Glomerular visceral epithelial cell (primary cell): Measurements from ENCODE around the gene ADAMTS9.

Experiments used
- DNase-seq: peaks from one replicate; pipeline ENCODE4 v3.0.0-alpha.2; 2016; ENCODE audit errors: extremely low spot score

The ADAMTS9 gene

DNA sequence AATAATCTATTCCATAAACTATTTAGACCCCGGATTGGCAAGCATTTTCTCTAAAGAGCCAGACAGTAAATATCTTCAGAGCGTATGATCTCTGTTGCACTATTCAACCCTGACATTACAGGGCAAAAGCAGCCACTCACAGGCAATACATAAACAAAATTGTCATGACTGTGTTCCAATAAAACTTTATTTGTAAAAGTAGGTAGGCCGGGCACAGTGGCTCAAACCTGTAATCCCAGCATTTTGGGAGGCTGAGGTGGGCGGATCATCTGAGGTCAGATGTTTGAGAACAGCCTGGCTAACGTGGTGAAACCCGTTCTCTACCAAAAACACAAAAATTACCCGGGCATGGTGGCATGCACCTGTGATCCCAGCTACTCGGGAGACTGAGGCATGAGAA lies 66.5 kb downstream of the ADAMTS9 start:
- no peak for DNase-seq

DNA sequence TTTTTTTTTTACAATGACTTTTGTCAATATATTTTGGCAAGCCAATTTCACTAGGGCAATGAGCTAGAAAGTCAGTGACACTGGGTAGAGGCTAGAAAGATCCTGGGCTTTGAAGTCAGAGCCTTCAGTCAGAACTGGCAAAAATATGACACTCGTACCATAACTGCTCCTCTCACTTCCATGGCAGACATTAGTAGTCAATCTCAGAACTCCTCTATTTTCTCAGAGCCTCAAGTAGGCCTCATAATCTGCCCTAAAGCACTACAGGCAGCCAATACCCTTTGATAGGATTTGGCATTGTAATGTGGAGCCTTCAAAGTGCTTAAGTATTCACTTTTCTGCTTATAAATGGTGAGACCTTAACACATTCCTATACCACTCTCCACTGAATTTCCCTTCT lies 67.8 kb downstream of the ADAMTS9 start:
- DNase-seq, result no peak

DNA sequence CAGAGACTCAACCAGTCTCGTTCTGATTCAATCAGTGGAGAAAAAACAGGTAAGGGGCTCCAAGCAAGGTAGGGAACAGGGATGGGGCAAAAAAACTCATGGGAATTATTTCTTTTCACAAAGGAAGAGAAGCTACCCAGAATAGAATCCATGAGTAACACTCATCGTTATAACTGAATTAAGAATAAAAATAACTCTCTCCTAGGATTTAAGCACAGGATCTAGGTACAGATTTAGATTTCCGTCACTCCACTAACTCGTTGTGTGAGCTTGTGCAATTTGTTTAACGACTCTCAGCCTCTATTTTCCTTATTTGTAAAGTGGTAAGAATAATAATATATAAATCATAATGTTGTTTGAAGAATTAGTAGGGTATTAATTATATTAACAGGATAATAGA lies 68.6 kb downstream of the ADAMTS9 start:
- DNase-seq, result no peak

DNA sequence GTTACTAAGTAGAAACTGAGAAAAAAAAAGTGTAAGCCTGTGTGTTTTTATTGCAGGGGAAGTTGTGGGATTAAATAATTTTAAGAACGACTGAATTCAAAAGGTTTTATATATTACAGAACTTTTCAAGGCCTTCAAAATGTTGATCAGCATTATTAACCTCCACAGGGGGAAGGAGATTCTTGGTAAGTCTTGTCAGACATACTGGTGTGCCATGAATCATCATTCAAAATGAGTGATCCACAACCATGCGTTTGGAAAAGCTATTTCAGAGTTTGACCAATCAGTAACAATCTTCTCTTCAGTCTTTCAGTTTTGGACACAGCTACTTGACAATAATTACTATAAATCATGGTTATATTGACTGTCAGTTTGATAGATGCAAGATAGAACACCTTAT lies 70.2 kb downstream of the ADAMTS9 start:
- no peak for DNase-seq

DNA sequence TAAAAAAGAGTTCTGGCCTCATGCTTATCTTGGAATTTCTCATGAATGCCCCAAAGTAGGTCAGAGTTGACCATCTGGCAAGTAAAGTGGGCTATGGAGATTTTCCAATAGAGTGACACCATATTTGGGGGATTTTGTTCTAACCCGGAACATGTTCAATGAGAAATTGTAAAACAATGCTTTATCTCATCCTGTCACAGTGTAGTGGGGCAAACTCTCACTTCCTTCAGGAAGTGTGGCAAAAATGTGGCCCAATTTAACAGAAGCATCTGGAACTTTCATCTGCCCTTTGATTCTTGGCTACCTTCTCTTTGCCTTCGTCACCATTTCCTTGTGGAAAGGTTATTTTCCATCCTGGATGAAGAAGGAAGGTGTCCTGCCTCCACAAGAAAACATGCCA lies 70.8 kb downstream of the ADAMTS9 start:
- no peak for DNase-seq

DNA sequence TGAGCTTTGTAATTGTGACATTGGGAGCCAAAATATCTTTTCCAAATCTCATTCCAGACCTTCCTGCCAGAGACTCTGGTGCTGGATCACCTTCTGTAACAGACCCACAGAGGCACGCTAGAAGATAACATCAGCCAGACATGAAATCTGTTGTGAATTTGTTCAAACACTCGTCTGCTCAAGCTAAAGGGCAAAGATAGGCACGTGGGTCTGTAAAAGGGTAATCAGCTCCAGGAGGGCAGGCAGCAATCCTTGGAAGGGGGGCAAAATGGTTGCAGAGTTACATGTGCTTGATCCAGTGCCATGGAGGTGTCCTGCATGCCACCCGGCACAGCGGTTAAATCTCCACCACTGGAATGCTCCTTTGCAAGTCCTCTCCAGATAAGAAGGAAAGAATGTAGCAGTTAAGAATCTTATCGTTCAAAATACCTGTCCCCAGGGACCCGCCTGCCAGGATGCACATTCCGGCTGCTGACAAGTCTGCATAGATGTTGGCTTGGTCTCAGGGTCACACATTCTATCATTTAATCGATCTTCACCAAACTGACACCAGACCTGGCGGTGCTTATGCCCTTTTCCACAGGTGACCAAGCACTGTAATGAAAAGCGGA lies 74.8 kb downstream of the ADAMTS9 start:
- DNase-seq, result no peak

DNA sequence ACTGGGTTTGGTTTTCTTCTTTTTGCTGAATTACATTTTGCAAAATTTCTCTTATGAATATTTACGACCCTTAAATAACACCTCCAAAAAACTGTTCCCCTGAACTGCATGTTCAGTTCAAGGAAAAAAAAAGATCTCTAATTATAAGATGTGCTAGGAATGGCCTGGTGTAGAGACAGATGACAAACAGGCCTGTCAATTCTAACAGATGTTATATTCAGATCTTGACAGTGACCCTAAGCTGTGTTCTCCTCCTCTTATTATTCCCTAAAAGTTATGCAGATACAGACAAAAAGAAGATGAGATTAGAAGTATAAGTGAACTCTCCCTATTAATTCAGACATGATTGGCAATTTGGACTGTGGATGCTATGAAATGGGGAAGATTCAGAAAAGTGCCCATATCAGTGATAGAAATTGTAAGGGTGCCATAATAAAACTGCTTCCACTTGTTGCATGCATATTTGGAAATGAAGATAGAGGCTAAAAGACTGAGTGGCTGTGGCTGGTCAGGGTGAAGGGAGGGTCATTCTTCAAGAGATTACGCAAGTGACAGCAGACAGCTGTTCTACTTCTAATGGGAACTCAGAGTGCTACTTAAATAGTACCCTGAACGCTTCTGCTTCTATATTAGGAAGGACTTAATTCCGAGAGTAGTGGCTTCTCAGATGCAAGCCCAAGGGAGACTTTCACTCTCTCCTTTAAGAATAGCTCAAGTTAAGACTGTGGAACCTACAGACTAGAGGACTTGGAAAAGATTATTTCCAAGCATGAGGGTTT lies 75.5 kb downstream of the ADAMTS9 start:
- DNase-seq, result no peak

DNA sequence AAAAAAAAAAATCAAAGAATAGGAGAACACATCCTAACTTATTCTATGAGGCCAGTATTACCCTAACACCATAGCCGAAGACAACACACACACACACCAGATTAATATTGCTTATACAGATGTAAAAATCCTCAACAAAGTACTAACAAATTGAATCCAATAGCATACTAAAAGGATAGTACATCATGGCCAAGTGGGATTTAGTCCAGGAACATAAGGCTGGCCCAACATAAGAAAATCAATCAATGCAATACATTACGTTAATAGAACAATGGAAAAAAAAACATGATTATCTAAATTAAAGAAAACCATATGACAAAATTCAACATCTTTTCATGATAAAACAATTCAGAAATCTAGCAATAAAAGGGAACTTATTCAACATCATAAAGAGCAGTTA lies 79.1 kb downstream of the ADAMTS9 start:
- DNase-seq, result no peak

DNA sequence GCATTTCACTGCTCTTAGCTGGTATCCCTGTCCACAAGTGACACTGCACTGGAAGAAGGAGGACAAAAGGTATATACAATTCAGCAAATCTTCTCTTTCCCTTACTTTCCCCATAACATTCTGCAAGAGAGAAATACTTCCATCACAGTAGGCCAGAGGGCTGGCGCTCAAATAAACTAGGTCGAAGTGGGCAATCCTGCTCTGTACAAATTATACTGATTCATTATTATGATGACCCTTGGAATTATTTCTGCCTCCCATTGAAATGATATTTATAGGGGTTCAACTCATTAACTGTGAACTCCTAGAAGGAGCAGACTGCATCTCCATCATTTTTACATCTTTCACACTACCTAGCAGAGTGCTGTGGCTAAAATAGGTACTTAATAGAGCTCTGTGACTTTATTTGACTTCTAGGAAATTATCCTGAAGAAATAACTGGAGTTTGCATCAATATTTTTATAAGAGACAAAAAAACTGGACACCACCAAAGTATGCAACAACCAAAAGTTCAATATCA lies 80.7 kb downstream of the ADAMTS9 start:
- DNase-seq, result no peak

DNA sequence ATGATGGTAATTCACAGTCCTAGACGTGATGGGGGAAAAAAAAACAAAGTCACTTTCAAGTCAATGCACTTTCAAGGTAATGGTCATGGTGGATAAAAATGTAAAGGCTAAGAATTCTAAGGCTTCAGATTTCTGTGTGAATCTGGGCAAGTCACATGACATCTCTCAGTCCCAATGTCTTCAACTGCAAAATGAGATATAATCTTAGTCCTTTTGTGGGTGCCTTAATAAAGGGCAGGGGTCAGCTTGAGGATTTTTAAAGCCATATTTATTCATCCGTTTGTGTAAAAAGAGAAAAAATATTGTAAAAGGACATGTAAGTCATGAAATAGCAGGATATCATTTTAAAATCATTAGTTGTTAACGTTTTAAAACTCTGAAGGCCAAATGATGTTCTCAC lies 83.5 kb downstream of the ADAMTS9 start:
- DNase-seq, result no peak

DNA sequence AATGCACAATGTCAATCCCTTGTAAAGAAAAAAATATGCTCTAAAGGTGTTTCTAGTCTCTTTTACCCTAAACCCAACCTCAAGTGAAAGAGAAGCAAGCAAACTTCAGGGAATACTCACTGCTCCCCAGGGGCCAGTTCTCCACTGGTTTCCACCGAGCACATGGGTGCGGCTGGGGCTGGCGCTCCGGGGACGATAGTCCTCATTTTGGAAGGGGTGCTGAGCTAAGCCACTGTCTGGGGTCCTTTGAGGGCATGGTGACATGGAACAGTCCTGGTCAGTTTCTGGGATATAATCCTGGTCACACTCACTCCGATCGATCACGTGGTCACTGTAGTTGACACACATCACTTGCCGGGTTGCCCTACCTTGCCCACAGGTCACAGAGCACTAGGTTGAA lies 86.0 kb downstream of the ADAMTS9 start:
- DNase-seq, result no peak

DNA sequence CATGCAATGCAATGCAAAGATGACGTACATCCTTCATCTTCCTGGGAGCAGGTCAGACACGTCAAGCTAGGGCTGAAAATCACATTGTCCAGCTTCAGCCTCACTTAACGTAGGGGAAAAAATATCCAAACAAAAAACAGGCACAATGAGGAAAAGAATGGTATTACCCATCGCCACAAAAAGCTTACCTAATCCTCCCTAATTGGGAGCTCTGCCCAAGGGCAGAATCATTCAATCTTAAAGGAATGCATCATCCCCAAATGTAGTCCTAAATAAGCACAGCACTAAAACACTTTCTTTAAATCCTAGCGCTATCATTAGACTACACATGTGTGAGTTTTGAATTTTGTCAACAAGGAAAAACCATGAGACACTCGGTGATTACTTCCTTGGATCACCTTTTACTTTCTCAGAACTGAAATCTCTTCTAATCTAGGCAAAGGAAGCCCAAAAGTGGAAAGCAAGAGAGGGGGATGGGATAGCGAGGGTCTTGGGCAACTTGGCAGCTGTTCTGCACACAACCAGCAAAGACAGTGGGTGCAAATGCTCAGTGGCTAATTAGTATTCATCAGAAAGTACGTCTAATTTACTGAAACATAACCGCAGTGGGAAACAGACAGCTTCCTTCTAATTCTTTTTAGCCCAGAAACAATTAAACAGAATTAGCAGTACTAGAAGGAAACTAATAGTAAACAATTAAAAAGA lies 87.4 kb downstream of the ADAMTS9 start:
- DNase-seq, result no peak

DNA sequence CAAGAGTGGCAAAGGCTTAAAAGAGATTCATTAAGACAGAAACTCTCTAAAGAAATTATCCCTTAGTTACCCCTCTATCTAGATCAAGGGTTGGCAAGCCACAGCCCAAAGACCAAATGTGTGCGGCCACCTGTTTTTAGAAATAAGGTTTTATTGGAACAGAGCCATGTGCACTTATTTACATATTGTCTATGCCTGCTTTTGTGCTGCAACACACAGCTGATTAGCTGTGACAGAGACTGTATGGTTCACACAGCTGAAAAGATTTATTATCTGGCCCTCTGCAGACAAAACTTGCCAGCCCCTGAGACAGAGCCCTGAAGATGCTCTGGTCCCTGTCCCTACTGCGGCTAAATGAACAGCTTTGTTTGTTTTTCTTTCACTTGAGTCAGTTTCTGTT lies 88.1 kb downstream of the ADAMTS9 start:
- no peak for DNase-seq

DNA sequence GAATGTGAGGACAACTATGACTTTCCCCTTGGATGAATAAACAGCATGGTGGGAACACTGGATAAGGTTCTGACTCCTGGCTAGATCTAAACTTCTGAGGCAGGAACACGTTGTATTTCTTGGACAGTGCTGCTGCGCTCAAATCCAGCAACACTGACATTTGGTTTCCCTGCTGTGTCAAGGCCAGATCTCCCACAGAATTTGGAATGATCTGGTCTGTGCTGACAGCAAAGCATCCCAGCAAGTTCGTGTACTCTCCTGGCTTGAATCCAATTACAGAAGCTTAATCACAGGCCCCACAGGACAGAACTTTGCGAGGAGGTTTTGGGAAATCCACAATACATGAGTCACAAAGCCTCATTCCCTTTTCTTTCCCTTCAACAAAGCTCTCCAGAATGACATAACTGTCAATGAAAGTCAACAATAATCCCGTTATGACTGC lies 92.5 kb downstream of the ADAMTS9 start:
- peak; percentile 69 for DNase-seq

DNA sequence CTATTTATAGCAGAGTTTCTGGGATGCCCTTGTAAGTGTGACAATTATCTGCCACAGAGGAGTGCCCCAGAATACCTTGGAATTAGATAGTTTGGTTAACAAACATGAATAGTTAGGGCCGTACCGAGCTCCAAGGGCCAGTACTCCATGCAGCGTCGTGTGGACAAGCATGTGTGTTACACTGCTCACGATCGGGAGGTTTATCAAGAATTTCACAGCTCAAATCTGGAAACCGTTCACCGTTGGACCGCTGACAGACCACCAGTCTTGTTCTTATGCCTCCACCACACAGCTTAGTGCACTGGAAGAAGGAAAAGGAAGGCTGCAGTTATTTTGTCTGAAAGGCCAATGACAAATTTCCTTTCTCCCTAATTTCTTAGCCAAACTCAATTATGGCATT lies 93.7 kb downstream of the ADAMTS9 start:
- DNase-seq, result no peak

DNA sequence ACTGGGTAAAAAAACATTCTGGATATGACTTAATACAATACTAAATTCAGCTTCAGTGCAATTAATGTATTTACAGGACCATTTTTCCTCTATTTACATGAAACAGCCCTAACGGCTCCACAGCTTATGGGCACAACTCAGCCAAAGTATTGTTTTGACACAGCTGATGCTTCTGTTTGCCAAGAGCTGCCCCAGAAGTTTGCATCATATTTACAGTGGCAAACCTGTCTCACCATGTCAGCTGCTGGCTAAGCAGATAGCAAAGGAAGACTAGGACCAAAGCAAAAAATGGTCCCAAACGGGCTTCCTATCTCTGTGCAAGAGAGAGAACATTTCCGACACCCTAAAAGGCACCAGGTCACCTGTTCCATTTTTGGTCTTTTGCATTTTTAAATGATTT lies 94.5 kb downstream of the ADAMTS9 start:
- DNase-seq, result no peak

DNA sequence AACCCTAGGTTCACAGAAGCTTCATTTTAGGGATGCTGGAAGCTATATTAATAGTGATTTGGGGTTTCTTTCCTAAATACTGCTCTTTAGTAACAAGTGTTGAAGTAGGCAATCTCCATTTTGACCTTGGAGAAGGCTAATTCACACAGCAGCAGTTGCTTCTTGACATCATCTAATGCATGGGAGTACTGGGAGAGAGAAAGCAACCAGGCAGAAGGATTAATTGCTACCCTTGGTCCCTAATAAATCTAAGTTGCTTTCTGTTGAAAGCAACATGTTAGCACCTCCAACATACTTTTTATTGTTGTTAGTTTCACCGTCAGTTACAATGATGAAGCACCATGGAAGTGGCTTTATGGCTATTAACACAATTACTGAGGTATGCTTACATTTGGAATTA lies 96.2 kb downstream of the ADAMTS9 start:
- DNase-seq, result no peak

DNA sequence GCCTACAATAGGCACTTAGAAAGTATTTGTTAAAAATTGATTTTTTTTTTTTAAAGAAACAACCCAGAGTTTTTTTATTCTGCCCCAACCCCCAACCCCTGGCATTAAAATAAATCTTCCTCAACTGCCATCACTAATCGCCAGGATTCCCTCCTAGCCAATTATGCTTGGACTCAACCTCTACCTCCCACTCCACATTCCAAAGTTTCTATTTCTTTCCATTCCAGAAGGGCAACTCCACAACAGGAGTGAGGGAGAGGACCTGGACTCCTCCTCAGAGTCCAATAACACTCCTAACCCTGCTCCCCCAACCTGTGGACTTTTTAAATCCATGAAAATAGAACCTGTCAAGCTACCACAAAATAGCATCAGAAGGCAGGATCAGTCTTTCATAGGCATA lies 99.4 kb downstream of the ADAMTS9 start:
- DNase-seq, result no peak

DNA sequence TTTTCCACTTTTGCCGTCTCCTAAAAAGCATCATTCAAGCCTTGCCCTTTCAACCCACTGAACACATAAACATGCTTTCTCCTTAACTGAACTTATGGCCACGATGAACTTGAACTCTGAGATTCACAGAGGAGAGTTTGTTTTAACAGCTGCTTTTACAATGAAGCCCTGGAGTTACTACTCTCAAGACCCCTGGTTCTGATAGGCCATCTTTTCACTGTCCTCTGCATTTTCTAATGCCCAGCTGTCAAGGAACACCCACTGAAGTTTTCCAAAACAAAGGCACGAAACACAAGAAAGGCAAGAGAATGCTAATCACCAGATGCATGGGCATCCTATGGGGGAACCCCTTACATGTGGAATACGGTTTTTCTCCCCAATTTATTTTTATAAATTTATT lies 100.8 kb downstream of the ADAMTS9 start:
- no peak for DNase-seq

DNA sequence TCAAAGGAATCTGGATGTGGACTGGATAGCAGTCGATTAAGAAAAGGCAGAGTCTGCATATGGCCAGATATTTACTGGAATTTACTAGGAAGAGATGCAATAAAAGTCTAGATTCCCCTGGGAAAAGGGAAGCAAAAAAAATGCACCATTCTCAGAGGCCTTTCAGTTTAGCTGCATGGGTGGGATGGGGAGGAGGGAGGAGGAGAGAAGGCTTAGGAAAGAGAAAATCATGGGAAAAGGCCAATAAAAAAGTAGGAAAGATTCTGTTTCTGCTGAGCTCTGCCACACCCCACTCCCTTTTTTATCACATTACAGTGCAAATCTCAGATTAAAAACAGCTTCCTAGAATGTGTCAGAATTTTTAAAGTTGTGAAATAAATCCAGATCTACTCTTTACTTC lies 103.6 kb downstream of the ADAMTS9 start:
- DNase-seq, result no peak

DNA sequence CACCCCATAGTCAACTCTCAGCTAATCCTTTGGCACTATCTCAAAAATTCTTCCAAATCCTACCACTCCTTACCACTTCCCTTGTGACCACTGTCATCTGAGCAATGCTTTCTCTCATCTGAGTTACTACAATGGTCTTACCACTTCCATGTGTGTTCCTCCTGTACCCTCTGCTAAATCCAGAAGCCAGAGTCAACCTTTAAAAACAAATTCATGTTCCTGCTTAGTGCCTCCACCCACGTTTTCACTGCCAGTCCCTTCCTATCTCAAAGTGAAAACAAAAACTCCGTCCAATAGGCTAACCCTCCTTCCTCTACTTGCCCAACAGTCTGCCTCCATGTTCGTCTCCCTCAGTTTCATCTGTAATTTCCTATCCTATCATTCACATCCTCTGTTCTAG lies 109.0 kb downstream of the ADAMTS9 start:
- no peak for DNase-seq

DNA sequence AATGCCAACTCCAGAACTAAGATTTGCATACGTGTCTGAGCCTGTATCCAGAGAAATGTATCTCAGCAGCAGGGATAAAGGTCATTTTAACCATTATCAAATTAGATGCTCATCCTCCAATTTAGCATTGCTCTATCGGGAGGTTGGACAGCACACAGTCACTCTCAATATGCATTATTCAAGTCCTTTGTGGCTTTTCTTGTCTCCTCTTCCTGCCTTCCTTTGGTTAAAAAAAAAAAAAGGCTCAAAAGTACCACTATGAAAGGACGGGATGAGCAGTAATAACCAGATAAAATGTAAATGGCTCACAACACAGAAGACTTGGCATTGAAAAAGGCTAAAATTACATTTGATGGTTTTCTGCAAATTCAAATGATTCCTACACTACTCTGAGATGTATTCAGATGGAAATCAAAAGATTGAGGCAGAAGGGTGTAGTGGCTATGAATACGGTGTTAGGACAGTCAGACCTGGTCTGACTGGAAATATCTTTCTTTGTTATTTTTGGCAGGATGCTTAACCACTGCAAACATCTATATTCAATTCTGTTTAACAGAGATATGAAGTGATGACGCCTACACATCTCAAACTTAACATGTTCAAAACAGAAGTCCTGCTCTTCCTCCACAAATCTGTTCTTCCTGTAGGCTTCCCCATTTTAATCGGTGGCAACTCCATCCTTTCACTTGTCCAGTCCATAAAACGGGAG lies 109.6 kb downstream of the ADAMTS9 start:
- no peak for DNase-seq
